A549 treated with AZD9567 at 1 μM for 4 hours (cell line): ENCODE data around the gene DUOXA1. TPM values are rescaled to one million over a fixed set of nuclear protein-coding genes. Genes with fewer than 3 reads are reported as not detected.

Experiments used
- total RNA-seq: library from RNA; stranded (reverse); fragments of 200-300 nt; extraction: Qiagen RNA extraction; gene quantifications from 5 replicates; pipeline ENCODE4 v1.2.3, GENCODE V29; 2022; ENCODE audit not compliant: insufficient read depth

DUOXA1 gene, protein sequence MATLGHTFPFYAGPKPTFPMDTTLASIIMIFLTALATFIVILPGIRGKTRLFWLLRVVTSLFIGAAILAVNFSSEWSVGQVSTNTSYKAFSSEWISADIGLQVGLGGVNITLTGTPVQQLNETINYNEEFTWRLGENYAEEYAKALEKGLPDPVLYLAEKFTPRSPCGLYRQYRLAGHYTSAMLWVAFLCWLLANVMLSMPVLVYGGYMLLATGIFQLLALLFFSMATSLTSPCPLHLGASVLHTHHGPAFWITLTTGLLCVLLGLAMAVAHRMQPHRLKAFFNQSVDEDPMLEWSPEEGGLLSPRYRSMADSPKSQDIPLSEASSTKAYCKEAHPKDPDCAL
- total RNA-seq: 0.03 to 0.10 TPM (median 0.09 TPM) in 3 of 5 replicates, not detected in the others

DNA sequence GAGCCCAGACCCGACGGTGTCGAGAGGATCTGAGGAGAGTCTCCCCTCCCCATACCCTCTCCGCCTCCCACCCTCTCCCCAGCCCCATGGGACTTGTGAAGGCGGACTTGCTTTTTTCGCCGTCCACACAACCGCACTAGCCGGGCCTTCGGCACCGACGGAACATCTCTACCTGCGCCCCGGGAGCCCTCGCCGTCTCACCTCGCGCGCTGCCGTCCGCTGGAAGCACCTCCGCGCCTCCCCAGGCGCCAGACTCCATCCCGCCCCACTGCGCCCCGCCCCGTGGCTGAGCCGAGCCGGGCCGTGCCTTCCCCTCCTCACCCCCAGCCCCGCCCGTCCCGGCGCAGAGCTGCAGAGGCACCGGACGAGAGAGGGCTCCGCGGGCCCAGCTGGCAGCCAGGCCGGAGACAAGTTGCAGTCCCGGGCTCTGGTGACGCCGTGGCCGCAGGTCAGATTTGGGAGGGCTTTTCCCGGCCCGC, at the start of gene DUOXA1, which contains the start of gene DUOX1:
DUOXA1 (minus strand) TSS at position 229 of the 479 bp plus-strand sequence. CDS start 6,865 bp downstream, outside the sequence.
DUOX1 (plus strand) TSS at position 344 of the 479 bp plus-strand sequence. CDS start 1,973 bp downstream, outside the sequence.

GRCh38 chr15:45114076-45114750, 15.5 kb downstream of the DUOXA1 start, which contains the start of the genes DUOX2 and DUOXA2:
TSS of gene DUOX2 (minus strand) at chr15:45114172. CDS start at chr15:45113411, 761 bp downstream.
TSS of gene DUOXA2 (plus strand) at chr15:45114326. CDS start at chr15:45114606, 280 bp downstream.

Other genes starting within 250 kb of the DUOXA1 start
- gene TERB2, start 173.2 kb downstream of the DUOXA1 start, total RNA-seq: not detected in 5 replicates
- 31.3 to 40.7 TPM (median 33.9 TPM) in 5 replicates for gene SORD, start 106.7 kb downstream of the DUOXA1 start, total RNA-seq
- 0.01 to 0.11 TPM (median 0.03 TPM) in 4 of 5 replicates, not detected in the other for gene DUOX2, start 15.7 kb downstream of the DUOXA1 start, total RNA-seq
- not detected in 5 replicates for gene DUOXA2, start 15.6 kb downstream of the DUOXA1 start, total RNA-seq
- not detected in 5 replicates for gene DUOX1, start 115 bp upstream of the DUOXA1 start, total RNA-seq
- 0.47 to 0.65 TPM (median 0.61 TPM) in 4 of 5 replicates, not detected in the other for gene SHF, start 58.1 kb upstream of the DUOXA1 start, total RNA-seq
- gene SLC28A2, start 122.4 kb upstream of the DUOXA1 start, total RNA-seq: 0.10 TPM in 1 of 5 replicates, not detected in the others
- gene GATM, start 248.7 kb upstream of the DUOXA1 start, total RNA-seq: 2.3 to 7.9 TPM (median 2.8 TPM) in 5 replicates